ENCODE measurements around the gene CPEB3. TPM values are rescaled to one million over a fixed set of nuclear protein-coding genes. Genes with fewer than 3 reads are reported as not detected.

Gene CPEB3
- total RNA-seq, 1 donor from 2014 or later: 8.0 TPM

DNA sequence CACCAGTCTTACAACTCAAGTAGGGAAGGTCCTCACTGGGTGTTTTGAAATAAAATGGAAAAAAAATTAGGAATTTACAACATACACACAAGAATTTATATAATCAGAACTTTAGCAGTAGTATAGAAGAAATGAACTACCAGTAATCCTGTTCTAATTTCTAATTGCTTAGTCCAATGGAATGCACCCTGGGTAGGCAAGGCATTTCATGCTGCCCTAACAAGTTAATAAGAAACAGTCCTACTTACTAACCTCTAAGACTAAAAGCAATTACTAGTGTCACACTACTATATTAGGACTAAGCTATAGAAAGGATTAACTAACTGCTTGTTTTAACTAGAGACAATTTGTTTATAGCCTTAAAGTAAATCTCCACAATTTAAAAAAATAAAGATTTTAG lies 209.2 kb downstream of the CPEB3 start:
- no peak overlapping the region for H3K4me3 Mint-ChIP-seq (ENCODE audit: unreplicated experiment)
- H3K27me3 Mint-ChIP-seq (ENCODE audit: unreplicated experiment): no peaks in the 10 kb centered on the region
- H3K36me3 Mint-ChIP-seq (ENCODE audit: unreplicated experiment): no peaks in the 10 kb centered on the region
- no peaks in the 10 kb centered on the region for H3K9me3 Mint-ChIP-seq (ENCODE audit: unreplicated experiment)
- H3K4me1 Mint-ChIP-seq (ENCODE audit: low read depth, unreplicated experiment): no peaks in the 10 kb centered on the region
- DNase-seq: no peak
- TF ChIP-seq, protein P1, sequence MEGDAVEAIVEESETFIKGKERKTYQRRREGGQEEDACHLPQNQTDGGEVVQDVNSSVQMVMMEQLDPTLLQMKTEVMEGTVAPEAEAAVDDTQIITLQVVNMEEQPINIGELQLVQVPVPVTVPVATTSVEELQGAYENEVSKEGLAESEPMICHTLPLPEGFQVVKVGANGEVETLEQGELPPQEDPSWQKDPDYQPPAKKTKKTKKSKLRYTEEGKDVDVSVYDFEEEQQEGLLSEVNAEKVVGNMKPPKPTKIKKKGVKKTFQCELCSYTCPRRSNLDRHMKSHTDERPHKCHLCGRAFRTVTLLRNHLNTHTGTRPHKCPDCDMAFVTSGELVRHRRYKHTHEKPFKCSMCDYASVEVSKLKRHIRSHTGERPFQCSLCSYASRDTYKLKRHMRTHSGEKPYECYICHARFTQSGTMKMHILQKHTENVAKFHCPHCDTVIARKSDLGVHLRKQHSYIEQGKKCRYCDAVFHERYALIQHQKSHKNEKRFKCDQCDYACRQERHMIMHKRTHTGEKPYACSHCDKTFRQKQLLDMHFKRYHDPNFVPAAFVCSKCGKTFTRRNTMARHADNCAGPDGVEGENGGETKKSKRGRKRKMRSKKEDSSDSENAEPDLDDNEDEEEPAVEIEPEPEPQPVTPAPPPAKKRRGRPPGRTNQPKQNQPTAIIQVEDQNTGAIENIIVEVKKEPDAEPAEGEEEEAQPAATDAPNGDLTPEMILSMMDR (IDR thresholded peaks at IDR 0.05; ENCODE audit: partially characterized antibody, unreplicated experiment): no peak
- H3K27ac Mint-ChIP-seq (ENCODE audit: unreplicated experiment): no peak overlapping the region

DNA sequence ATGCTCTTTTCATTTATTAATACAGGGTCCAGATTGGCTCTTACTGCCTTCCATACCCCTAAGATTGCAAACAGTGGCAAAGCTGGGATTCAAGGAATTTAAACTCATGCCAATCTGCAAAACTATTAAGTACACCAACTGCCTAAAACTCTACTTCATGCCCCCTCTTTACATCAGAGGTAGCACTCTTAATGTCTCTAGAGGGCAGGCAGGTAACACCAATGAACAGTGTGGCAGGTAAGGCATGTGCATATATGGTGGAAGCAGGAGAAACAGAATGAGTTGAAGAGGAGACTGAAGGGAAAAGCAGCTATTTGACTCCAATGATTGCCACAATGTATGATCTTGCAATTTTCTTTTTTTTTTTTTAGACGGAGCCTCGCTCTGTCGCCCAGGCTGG lies 210.6 kb downstream of the CPEB3 start:
- Mint-ChIP-seq H3K4me3 (ENCODE audit: unreplicated experiment) (no peak overlapping the region), H3K27me3 (ENCODE audit: unreplicated experiment) (no peaks in the 10 kb centered on the region), H3K4me1 (ENCODE audit: low read depth, unreplicated experiment) (no peaks in the 10 kb centered on the region), H3K27ac (ENCODE audit: unreplicated experiment) (no peak overlapping the region), H3K36me3 (ENCODE audit: unreplicated experiment) (no peaks in the 10 kb centered on the region), H3K9me3 (ENCODE audit: unreplicated experiment) (no peaks in the 10 kb centered on the region)
- no peak for DNase-seq
- TF ChIP-seq, protein P1 (IDR thresholded peaks at IDR 0.05; ENCODE audit: partially characterized antibody, unreplicated experiment): no peak

DNA sequence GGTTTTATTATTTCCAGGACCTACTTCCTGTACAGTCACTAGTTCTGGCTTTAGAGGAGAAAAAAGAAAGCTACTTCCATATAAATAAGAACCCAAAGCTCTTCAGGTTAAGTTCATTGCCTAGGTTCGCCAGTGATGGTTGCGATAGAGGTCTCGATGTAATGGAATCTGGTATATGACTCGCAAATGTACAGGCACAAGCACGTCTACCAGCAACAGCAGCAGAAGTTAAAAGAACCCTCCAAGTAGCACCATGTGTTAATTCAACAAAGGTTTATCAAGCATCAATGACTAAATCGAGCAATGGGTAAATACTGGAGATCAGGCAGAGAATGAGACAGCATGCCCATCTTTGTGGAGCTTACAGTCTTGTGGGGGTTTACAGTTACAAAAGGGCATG lies 211.9 kb downstream of the CPEB3 start:
- TF ChIP-seq, protein P1 (IDR thresholded peaks at IDR 0.05; ENCODE audit: partially characterized antibody, unreplicated experiment): no peak
- Mint-ChIP-seq H3K9me3 (ENCODE audit: unreplicated experiment) (no peaks in the 10 kb centered on the region), H3K27me3 (ENCODE audit: unreplicated experiment) (no peaks in the 10 kb centered on the region), H3K27ac (ENCODE audit: unreplicated experiment) (no peak overlapping the region), H3K4me3 (ENCODE audit: unreplicated experiment) (no peak overlapping the region), H3K4me1 (ENCODE audit: low read depth, unreplicated experiment) (no peaks in the 10 kb centered on the region), H3K36me3 (ENCODE audit: unreplicated experiment) (no peaks in the 10 kb centered on the region)
- DNase-seq: no peak

DNA sequence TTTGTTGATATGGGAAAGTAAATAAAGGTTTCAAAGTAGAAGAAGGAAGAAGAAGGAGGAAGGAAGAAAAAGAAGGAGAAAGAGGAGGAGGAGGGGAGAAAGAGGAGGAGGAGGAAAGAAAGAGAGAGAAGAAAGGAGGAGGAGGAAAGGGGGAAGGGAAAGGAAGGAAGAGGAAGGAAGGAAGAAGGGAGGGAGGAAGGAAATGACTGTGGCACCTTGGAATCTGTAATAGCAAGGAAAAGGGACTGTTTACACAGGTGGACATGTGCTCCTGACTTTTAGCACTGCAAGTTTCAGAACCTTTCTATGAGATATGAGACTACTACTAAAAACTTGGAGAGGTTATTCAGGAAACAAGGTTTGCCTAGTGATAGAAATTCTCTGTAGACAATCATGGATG lies 214.2 kb downstream of the CPEB3 start:
- H3K27ac Mint-ChIP-seq (ENCODE audit: unreplicated experiment): no peak overlapping the region
- no peak for DNase-seq
- no peaks in the 10 kb centered on the region for H3K9me3 Mint-ChIP-seq (ENCODE audit: unreplicated experiment)
- H3K36me3 Mint-ChIP-seq (ENCODE audit: unreplicated experiment): no peaks in the 10 kb centered on the region
- no peak overlapping the region for H3K4me3 Mint-ChIP-seq (ENCODE audit: unreplicated experiment)
- no peaks in the 10 kb centered on the region for H3K4me1 Mint-ChIP-seq (ENCODE audit: low read depth, unreplicated experiment)
- TF ChIP-seq, protein P1 (IDR thresholded peaks at IDR 0.05; ENCODE audit: partially characterized antibody, unreplicated experiment): no peak
- H3K27me3 Mint-ChIP-seq (ENCODE audit: unreplicated experiment): no peaks in the 10 kb centered on the region

DNA sequence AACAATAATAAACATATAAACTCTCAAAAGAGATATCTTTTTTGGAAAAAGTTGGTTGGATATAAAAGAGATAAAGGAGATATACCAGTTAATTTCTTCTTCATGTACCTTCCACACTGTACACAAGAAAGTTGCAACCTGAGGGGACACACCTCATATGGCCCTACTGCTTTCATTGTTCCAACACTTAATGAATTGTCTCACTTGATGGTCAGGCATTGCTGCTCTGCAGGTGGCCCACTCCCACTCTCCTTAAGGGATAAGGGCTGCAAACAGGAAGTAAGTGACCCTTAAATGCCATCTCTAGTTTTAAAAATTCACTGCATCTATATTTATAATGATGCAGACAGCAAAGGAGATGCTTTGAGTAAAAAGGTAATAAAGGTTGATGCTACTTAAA lies 215.0 kb downstream of the CPEB3 start:
- Mint-ChIP-seq H3K36me3 (ENCODE audit: unreplicated experiment) (no peaks in the 10 kb centered on the region), H3K27ac (ENCODE audit: unreplicated experiment) (no peak overlapping the region), H3K9me3 (ENCODE audit: unreplicated experiment) (no peaks in the 10 kb centered on the region), H3K27me3 (ENCODE audit: unreplicated experiment) (no peaks in the 10 kb centered on the region), H3K4me3 (ENCODE audit: unreplicated experiment) (no peak overlapping the region), H3K4me1 (ENCODE audit: low read depth, unreplicated experiment) (no peaks in the 10 kb centered on the region)
- TF ChIP-seq, protein P1 (IDR thresholded peaks at IDR 0.05; ENCODE audit: partially characterized antibody, unreplicated experiment): no peak
- DNase-seq: no peak

Measured in glutamatergic neuron (in vitro differentiated cells).